Testis (tissue), 2 donors: ENCODE data around the gene COBL.

ENCODE experiments used
- POLR2A ChIP-seq: fragments of 450-650 bp; IDR thresholded peaks from one replicate; pipeline ENCODE4 v1.6.1; 2017; ENCODE audit warnings: antibody characterized with exemption, mild to moderate bottlenecking, moderate library complexity
- TF ChIP-seq, protein P1 (sequence below), 3 experiments: fragments of 450-650 bp in 2 of 3; fragments of 200-600 bp in 1 of 3; sonication (generic) in 1 of 3; IDR thresholded peaks; one replicate each; pipeline ENCODE4 v1.5.1; 2016 to 2019; ENCODE audit warnings: antibody characterized with exemption in 3 of 3, mild to moderate bottlenecking in 2 of 3, moderate library complexity in 1 of 3

DNA sequence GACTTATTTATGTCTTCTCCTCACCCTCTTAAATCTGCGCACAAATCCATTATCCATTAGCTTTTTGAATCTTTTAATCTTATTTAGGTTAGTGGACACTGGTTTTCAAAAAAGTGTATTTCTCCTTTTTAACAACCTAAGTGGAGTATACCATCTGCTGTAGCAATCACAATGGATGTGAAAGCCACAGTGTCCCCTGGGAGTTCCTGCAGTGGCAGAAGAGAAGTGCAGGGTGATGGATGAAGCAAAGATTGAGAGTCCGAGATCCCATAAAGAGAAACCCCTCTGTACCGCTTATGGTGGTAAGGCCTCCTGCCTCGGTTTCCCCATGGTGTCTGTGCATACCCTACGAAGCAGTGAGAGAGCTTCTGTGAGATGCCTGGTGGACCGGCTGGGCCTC lies 236.4 kb downstream of the COBL start:
- TF ChIP-seq, protein P1, sequence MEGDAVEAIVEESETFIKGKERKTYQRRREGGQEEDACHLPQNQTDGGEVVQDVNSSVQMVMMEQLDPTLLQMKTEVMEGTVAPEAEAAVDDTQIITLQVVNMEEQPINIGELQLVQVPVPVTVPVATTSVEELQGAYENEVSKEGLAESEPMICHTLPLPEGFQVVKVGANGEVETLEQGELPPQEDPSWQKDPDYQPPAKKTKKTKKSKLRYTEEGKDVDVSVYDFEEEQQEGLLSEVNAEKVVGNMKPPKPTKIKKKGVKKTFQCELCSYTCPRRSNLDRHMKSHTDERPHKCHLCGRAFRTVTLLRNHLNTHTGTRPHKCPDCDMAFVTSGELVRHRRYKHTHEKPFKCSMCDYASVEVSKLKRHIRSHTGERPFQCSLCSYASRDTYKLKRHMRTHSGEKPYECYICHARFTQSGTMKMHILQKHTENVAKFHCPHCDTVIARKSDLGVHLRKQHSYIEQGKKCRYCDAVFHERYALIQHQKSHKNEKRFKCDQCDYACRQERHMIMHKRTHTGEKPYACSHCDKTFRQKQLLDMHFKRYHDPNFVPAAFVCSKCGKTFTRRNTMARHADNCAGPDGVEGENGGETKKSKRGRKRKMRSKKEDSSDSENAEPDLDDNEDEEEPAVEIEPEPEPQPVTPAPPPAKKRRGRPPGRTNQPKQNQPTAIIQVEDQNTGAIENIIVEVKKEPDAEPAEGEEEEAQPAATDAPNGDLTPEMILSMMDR (IDR thresholded peaks at IDR 0.05): no peak
- no peak for TF ChIP-seq POLR2A
